ENCODE results near the gene ZCCHC7. TPM values are rescaled to one million over a fixed set of nuclear protein-coding genes. Genes with fewer than 3 reads are reported as not detected.
"Not testable (repeated sequence)": the region's sequence is repeated elsewhere in the genome, so short reads cannot be mapped to it uniquely, and the experiment has no call there.

The ZCCHC7 gene
- total RNA-seq, 1 donor from 2014 or later: 27.2 TPM

DNA sequence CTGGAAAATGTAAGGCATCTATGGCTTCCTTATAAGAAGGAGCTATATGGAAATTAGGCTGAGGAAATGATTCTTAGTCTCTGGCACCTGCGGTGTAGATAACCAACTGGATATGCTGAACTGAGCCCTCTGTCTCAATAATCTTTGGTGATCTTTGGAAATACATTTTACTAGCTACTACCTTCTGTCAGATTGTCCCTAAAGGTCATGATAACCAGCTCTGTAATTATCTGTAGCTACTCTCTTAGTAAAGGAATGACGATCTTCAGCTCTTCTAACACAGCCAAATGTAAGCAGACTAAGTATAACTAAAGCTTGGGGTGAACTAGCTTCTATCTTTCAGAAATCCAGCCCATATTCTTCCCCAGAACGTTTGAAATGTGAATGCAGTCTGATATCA, 177.2 kb downstream of the ZCCHC7 start:
- no peak for DNase-seq

DNA sequence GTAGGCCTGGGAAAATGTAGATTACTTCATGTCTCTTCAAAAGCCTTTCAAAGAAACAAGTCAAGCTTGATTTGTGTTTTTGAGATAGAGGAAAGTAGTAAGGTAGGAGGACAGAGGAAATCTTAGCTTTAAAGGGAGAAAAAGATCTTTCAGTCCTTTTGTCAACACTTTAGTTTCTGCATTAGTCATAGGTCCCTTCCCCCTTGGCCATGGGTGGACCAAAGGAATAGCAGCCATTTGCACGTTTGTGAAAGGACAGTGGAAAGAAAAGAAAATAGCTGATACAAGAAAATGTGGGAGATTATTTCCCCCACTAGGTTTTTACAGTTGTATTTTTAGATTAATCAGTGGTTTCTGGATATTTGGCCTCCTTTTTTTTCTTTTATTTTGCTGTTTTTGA, 180.2 kb downstream of the ZCCHC7 start:
- DNase-seq: no peak

DNA sequence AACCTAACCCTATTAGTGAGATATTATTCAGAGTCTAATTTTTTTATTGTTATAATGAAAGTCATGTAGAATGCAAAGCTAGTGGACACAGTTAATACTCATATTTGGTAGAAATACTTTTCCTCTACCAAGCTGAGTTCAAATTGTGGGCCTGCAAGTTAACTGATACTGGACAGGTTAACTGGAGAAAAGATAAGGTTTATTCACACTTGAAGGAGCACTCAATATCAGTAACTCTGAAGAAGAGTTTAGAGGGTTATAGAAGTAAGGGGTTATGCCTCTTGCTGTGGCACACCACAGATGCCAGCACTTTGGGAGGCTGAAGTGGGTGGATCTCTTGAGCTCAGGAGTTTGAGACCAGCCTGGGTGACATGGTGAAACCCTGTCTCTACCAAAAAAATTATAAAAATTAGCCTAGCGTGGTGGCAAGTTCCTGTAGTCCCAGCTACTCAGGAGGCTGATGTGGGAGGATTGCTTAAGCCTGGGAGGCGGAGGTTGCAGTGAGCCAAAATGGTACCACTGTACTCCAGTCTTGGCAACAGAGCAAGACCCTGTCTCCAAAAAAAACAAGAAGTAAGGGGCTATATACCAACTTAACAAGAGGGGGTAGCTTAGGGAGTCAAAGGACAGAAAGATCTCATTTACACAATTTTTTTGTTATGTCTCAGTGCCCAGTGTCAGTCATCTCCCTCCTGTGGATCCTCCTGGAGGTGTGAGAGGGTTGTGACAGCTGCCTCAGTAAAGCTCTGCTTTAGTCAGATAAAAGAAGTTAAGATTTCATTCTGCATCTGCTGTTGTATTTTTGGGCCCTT, 180.9 kb downstream of the ZCCHC7 start:
- DNase-seq: no peak

DNA sequence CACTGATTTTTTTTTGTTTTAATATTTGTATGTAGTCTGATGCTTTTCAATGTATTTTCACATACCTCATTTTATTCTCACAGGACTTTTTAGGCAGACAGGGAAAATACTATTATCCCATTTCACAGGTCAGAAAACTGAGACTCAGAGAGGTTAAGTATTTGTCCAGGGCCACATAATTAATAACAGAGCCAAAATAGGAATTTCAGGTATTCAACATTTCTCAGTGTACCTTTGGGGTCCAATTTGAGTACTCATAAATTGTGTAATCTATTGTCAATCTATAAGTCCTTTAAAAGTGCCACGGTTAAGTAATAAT, 181.4 kb downstream of the ZCCHC7 start:
- DNase-seq: no peak

DNA sequence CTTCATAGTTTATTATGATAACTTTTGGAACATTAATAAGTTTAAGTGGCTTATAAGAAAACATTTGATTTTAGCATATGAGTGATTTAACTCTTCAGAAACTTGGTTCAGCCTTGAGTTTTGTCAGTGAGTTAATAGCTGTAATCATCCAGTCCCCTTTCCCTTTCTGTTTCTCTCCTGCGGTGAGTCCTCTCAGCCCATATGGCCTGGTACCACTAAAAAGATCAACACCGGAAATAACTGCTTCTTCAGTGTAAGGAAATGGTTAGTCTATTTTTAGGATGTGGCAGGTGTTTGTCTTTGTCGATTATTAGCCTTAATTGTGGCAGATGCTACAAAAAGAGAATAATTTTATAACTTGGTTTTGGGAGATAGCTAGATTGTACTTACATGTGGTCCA, 181.9 kb downstream of the ZCCHC7 start:
- no peak for DNase-seq

DNA sequence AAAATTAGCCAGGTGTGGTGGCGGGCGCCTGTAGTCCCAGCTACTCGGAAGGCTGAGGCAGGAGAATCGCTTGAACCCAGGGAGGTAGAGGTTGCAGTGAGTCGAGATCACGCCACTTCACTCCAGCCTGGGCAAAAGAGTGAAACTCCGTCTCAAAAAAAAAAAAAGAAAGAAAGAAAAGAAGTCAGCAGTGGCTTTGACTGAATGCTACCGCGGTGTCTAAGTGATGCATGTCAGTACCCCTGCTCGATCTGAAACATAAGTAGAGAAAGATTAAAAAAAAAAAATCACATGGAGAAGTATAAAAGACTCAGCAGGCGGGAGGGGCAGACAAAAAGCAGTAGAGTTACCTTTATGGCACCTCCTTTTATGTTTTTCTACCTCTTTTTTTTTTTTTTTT, 182.9 kb downstream of the ZCCHC7 start:
- not testable (repeated sequence) for DNase-seq

DNA sequence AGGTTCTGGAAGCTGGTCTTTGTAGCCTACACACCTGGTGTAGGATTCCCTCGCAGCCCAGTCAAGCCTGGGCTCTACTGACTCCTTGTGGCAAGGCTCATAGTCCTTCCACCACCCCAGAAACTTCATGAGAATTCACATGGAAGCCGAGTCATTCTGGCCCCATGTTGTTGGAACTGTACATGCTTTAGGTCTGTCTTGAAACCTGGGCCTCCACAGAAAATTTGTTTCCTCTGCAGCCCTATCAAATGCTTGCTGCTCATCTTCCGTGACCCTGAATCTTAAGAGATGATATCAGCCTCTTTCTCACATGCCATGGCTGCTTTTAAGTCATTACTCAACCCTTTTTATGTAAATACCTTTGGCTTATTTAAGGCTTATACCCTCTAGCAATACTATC, 188.8 kb downstream of the ZCCHC7 start:
- no peak for DNase-seq

DNA sequence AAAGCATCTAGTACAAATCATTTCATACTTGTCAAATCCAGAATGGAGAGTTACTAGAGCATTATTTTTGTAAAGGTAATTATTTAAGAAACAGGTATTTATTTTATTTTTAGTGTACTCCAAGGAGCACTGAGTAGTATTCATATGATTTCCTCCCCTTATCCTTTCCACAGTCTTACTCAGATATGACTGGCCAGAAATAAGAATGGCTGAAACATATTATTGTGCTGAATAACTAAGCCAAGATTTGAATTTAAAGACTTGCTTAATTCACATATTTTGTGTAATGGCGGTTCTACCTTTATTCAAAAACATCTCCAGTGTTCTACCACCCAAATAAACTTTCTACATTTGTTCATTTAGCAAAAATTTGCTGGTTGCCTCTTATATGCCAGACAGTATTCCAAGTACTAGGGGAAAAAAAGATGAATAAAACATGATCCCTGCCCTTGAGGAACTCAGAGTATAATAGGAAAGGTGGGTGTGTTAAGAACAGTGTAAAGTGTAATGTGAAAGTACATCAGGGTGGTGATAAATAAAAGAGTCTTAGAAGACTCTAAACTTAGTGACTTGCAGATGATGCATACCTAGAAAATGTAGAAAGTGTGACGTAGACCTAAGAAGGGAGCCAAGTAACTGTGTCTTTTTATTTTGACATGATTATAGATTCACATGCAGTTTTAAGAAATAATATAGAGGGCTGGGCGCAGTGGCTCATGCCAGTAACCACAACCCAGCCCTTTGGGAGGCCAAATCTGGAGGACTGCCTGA, 191.7 kb downstream of the ZCCHC7 start:
- no peak for DNase-seq

DNA sequence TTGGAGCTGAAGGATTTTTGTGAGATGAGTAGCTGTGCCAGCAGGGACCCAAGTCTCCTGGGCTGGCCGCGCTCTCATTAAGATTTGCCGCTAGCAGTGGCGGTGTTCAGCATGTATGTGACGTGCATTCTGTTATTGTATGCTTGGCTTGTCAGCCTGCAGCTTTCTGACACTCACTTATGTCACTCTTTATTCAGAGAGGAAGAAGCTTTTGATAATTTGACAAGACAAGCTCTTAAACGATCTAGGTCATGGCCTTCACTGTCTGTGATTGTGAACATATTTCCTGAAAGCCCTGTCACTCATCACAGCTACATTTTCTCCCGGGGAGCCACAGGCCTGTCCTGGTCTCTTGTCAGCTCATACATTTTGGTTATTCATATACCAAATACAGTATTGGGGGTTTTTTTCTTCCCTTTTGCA, 203.9 kb downstream of the ZCCHC7 start:
- DNase-seq: peak; percentile 16

DNA sequence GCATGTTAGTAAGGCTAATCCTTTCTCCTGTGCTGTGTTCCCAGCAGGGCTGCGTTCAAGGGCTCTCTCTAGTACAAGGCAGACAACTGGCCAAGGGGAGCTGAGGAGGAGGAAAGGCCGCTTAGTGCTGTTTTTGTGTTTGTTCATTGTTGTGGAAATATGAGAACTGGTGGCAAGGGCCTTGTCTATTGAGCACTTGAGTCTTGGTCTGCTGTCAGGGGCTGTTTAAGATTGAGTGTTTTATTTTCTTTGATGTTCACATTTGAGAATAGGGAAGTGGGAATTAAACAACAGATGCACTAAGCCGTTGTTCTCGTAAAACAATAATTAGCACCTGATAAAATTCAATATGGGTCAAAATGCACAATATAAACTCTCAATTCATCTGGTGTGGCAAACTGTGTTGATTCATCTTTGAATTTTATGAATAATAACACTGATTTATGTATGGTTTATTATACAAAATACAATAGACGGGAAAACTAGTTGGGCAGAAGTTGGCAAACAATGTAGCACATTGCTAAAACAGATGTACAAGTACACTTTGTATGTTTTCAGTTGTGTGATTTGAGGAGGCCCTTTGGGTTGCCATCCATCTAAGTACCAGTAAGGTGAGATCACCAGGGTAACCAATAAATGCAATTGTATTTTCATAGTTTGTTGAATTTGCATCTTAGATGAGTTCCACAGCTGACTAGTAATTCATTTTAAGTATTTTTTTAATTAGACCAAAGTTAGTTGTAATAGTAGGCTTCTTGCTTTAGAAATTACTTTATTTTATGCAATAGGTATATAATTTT, 204.5 kb downstream of the ZCCHC7 start:
- DNase-seq: no peak

DNA sequence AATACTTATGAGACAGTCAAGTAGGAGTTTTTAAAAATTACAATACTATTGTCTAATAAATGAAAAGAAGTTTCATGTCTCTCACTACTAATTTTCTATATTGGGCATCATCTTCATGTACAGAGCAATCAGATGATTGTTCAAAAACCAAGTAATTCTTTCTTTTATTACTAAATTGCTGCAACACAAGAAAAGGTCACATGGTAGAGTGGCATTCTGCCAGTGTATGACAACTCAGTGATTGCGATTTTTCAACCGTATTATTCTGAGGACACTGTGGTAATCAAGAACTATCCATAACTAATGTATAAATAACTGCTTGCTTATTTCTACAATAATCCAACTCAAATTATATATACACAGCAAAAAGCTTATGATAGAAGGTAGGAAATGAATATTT, 205.4 kb downstream of the ZCCHC7 start:
- DNase-seq: no peak

DNA sequence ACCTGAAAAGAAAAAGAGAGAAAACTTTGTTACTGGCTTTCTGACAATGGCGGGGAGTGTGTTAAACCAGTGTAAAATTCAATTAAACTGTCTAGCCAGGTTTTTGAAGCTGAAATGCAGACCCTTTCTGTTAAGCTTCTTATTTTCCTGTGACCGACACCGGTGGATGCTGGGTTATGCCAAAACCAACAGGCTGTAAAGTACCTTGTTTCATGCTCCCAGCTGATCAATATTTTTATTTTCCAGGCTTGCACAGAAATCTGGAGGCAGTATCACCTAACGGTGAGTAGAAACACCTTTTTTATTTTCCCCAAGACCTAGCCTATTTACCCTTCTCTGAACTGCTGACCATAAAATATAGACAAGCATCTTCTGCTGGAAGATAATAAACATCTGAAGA, 207.2 kb downstream of the ZCCHC7 start:
- DNase-seq: no peak

DNA sequence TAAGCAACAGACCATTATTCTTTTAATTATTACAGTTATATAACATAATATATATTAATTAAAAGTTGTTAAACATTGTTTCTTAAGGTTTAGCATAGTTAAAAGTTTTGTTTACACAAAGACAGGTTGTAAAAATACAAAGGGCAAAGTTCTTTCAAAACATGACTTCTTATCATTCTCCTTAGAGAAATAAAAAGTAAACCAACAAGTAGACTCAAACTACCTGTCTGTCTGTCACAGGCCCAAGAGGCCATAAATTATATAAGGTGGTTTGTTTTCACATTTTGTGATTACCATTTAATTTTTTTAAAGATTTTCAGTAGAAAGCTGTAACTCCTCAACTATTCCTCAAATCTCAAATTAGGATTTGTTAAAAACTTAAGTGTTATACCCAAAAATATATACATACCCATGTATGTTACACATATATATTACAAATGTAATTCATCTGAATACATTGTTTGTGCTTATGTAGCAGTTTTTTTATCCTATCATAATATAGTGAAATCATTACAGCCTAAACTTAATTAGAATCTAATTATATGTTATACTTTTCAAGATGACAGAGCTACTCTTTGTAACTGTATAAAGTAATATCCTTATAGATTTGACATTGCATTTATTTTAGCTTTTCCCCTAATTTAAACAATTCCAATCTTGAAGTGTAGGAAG, 208.3 kb downstream of the ZCCHC7 start:
- DNase-seq: no peak

DNA sequence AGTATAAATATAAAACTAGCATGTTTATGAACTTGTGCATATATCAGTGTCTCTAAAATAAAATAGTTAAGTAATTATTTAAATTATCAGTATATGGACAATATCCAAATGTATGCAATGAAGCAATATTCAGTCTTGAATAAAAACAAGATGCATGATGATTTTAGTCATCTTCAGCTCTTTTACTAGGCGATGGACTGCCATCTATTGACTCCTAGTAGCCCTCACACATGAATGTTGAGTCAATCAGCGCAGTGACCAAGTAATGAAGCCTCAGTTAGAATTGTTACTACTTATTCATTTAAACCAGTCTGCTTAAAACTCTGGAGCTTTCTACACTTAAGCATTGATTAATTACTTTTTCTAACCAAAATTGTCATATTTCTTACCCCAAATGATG, 209.2 kb downstream of the ZCCHC7 start:
- DNase-seq: no peak

DNA sequence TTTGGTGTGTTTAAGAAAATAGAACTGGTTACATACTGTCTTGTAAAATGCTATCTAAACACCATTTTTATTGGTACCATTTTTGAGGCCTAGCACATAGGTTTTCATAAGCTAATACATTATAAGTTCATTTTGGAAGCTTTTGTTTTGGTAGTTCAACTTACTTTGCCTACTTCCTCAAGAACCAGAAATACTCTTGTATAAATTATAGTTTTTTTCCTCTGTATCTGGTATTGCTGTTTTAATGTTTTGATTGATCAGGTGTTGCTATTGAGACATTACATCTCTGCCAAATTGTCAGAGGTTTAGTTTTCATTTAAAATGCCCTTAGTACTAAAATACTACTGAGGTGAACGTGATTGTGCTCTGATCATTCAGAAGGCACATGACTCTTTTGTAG, 211.5 kb downstream of the ZCCHC7 start:
- DNase-seq: no peak

DNA sequence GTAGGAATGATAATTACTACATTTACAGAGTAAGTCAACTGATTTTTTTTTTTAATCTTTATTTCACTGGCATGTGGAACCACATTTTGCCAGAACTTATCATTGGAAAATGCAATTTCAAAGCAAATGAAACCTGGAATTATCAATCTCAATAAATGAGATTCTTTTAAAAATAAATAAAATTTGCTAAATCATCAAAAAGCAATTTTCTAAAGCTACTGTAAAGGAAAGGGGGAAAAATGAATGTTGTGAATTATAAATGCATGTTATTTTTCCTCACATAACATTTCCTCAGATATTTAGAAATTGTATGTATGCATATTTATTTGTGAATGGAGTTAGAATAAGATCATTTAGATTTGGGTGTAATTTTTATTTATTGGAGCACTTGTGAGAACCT, 212.2 kb downstream of the ZCCHC7 start:
- DNase-seq: no peak

DNA sequence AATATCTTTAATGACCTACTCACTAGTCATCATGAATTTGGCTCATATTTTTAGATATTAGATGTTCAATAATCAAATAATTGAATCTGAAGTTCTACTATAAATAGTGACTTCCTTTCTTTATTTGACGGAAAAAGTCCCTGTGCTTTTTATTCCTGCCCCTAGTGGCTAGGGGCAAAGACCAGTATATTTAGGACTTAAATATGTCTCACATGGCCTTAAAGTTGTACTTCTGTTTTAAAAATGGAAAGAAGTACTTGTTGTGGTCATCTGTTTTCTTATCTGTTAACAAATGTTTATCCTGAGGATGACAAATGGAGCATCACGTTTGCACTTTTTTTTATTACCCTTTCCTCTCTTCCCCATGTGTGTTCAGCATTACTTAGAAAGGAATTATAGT, 212.9 kb downstream of the ZCCHC7 start:
- no peak for DNase-seq

DNA sequence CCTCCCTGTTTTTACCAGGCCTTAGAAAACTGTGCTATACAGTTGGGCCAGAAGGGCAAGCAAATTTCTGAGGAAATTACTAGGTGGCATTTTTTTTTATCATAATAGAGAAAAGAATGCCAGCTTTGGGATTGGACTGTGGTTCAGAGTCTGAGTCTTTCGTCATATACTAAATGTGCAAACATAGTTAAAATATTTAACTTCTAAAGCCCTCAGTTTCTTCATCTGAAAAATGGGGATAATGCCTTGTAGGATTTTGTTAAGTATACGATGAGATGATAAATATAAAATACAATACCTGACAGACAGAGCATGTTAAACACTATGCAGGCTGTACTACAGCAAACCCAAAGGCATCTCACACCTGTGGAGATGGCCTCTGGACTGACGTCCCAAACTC, 214.9 kb downstream of the ZCCHC7 start:
- DNase-seq: no peak

DNA sequence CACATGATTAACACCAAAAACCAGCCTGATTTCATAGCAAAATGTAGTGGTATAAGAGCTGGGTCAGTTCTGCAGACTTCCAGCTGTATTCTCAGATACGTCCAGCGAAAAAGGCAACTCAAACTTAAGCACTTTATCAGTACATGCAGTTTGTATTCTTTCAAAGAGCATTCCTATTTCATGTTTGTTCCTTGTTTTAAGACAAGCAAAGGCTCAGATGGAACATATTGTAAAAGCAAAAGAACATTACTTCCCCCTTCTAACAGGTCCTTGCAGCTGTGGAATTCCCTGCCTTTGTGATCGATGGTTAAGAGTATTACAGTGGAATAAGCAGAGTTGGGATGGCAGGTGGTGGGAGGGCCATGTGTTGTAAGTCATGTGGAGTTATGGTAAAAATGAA, 215.8 kb downstream of the ZCCHC7 start:
- DNase-seq: no peak

DNA sequence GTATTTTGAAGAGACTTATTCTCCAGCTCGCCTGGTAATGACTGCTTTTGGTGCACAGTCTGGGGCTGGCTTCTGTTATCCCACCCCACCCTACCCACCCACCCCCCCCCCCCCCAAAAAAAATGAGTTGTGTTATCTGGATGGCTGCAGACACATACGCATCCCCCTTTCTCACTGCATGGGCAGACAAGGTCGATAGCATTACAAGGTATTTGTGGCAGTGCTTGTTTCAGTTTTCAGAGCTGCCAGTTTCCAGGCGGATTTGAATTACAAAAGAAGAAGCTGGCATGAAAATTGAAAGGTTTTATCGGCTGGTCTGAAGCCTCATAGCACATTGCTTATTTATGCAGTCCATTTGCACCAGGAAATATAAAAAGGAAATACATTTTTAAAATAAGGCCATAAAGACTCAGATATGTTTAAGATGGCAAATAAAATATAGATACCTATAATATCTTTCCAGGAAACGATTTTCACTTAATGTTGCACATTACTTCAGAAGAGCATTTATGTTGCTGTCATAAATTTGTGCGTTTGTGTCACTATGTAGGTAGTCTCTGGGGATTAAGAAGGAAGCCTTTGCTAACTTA, 217.0 kb downstream of the ZCCHC7 start:
- no peak for DNase-seq

DNA sequence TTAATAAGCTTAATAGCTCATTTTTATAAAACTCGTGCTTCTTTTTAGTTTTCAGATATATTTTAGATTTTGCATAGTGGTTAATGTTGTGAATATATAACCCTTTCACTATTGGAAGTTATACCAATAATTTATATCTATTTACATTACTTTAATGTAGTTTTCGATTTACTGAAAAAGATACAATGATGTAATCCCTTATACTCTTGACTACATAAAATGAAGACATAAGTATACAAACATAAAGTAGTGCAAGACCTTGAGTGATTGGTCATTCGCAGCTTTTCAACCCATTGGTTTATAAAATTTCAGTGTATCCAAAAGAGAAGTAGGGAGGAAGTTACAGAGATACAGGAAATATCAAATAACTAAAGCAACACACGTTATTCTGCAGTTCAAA, 217.8 kb downstream of the ZCCHC7 start:
- no peak for DNase-seq

DNA sequence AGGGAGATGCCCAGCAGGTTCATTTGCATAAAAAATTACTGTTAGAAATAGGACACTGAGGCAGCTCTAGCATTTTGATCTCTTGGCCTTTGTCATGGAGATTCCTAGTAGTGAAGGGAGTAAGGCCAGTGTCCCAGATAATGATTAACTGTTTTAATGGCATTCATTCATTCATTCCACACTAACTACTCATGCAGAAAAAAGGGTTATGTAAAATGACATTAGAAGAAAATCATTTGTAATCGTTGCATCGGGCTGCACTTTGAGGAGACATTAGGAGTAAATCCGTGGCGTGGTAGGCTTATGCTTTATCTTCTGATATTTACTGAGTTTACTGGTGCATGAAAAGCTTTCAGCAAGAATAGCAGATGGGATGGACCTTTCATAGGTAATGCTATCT, 219.5 kb downstream of the ZCCHC7 start:
- no peak for DNase-seq
